HFFc6 (cell line): ENCODE results near the gene RASD1. TPM values are rescaled to one million over a fixed set of nuclear protein-coding genes. Genes with fewer than 3 reads are reported as not detected.
A peak's percentile ranks its signal among the peaks of the same experiment; 100 is the strongest.

Experiments
- DNase-seq: peaks from one replicate; pipeline ENCODE4 v3.0.0-alpha.2; 2018
- H3K27ac Mint-ChIP-seq: 2 replicates; pipeline ENCODE4 v1.8.0; 2020; ENCODE audit warnings: mild to moderate bottlenecking, mixed read lengths
- H3K27me3 Mint-ChIP-seq: 2 replicates; pipeline ENCODE4 v1.8.0; 2021; ENCODE audit warnings: mild to moderate bottlenecking, moderate library complexity, mixed read lengths; ENCODE audit not compliant: insufficient read depth
- H3K36me3 Mint-ChIP-seq: 2 replicates; pipeline ENCODE4 v1.8.0; 2021; ENCODE audit warnings: low read depth, mixed read lengths
- H3K4me1 Mint-ChIP-seq: 2 replicates; pipeline ENCODE4 v1.8.0; 2020; ENCODE audit warnings: low read depth, mixed read lengths
- H3K4me3 Mint-ChIP-seq: 2 replicates; pipeline ENCODE4 v1.8.0; 2020; ENCODE audit warnings: mild to moderate bottlenecking, moderate library complexity, mixed read lengths
- H3K9me3 Mint-ChIP-seq: 2 replicates; pipeline ENCODE4 v1.8.0; 2020; ENCODE audit warnings: mild to moderate bottlenecking, mixed read lengths
- CTCF ChIP-seq: fragments of 200-600 bp; sonication (generic); IDR thresholded peaks from 2 replicates; pipeline ENCODE4 v1.5.0; 2021; ENCODE audit warnings: antibody characterized with exemption, mild to moderate bottlenecking
- total RNA-seq, 6 experiments: library from RNA; stranded (reverse); fragmentation: NEBNext Ultra II Directional; extraction: Animal tissue kit (Norgen Biotek cat#: 25700); gene quantifications; 2 replicates in 1 of 6; 3 replicates in 5 of 6; pipeline ENCODE4 v1.2.3, GENCODE V29; 2021

The RASD1 gene
- total RNA-seq, 6 experiments from 2014 or later, result 0.17 to 1.1 (median 0.43) TPM

GRCh38 chr17:17453088-17453487, 43.1 kb downstream of the RASD1 start:
- DNase-seq, result no peak
- peaks cover 4% of the 10 kb centered on the region for H3K4me1 Mint-ChIP-seq

GRCh38 chr17:17448723-17449122, 47.5 kb downstream of the RASD1 start:
- H3K4me3 Mint-ChIP-seq, result no peak overlapping the region
- H3K9me3 Mint-ChIP-seq, result no peaks in the 10 kb centered on the region
- H3K27me3 Mint-ChIP-seq, result peaks cover 34% of the 10 kb centered on the region
- peaks cover 32% of the 10 kb centered on the region for H3K4me1 Mint-ChIP-seq
- TF ChIP-seq CTCF, result no peak
- no peaks in the 10 kb centered on the region; the same call in 1 of the 2 replicates for H3K36me3 Mint-ChIP-seq
- no peak overlapping the region for H3K27ac Mint-ChIP-seq
- no peak for DNase-seq

More at GRCh38 chr17:17453088-17453487, 43.1 kb downstream of the RASD1 start:
- H3K27ac Mint-ChIP-seq, result no peak overlapping the region
- TF ChIP-seq CTCF, result no peak
- no peaks in the 10 kb centered on the region for H3K9me3 Mint-ChIP-seq
- peaks cover 28% of the 10 kb centered on the region for H3K27me3 Mint-ChIP-seq
- no peaks in the 10 kb centered on the region for H3K36me3 Mint-ChIP-seq
- no peak overlapping the region for H3K4me3 Mint-ChIP-seq

- H3K4me1 Mint-ChIP-seq, result peaks cover 37% of the 10 kb centered on the region
- H3K36me3 Mint-ChIP-seq, result no peaks in the 10 kb centered on the region; the same call in 1 of the 2 replicates
- no peak overlapping the region for H3K27ac Mint-ChIP-seq
- DNase-seq, result no peak
- TF ChIP-seq CTCF, result no peak
- peaks cover 36% of the 10 kb centered on the region for H3K27me3 Mint-ChIP-seq
- no peak overlapping the region; the same call in 1 of the 2 replicates for H3K4me3 Mint-ChIP-seq
- H3K9me3 Mint-ChIP-seq, result no peaks in the 10 kb centered on the region
Observed at GRCh38 chr17:17448076-17448475, 48.1 kb downstream of the RASD1 start.

GRCh38 chr17:17447264-17447663, 48.9 kb downstream of the RASD1 start:
- Mint-ChIP-seq H3K4me1 (peaks cover 37% of the 10 kb centered on the region), H3K27me3 (peaks cover 34% of the 10 kb centered on the region), H3K36me3 (no peaks in the 10 kb centered on the region; the same call in 1 of the 2 replicates), H3K9me3 (no peaks in the 10 kb centered on the region), H3K27ac (no peak overlapping the region; the same call in 1 of the 2 replicates), H3K4me3 (no peak overlapping the region)
- TF ChIP-seq CTCF, result no peak
- no peak for DNase-seq

GRCh38 chr17:17446666-17447155, 49.5 kb downstream of the RASD1 start:
- H3K4me3 Mint-ChIP-seq, result no peak overlapping the region
- no peaks in the 10 kb centered on the region; the same call in 1 of the 2 replicates for H3K36me3 Mint-ChIP-seq
- H3K9me3 Mint-ChIP-seq, result no peaks in the 10 kb centered on the region
- peak overlapping the region; percentile 1; the same call in 1 of the 2 replicates for H3K27ac Mint-ChIP-seq
- TF ChIP-seq CTCF, result no peak
- H3K27me3 Mint-ChIP-seq, result peaks cover 31% of the 10 kb centered on the region
- peaks cover 37% of the 10 kb centered on the region for H3K4me1 Mint-ChIP-seq
- no peak for DNase-seq
